Activated B cell treated with CpG ODN at 0.5 μM for 24 hours (primary cell): Measurements from ENCODE around the gene ARL8A. TPM values are rescaled to one million over a fixed set of nuclear protein-coding genes. Genes with fewer than 3 reads are reported as not detected.
A peak's percentile ranks its signal among the peaks of the same experiment; 100 is the strongest.
"Not testable (repeated sequence)": the region's sequence is repeated elsewhere in the genome, so short reads cannot be mapped to it uniquely, and the experiment has no call there.

Experiments used
- ATAC-seq: fragments of 200-7000 bp; cut with Tn5 transposase; one replicate; pipeline ENCODE4 v1.10.0; 2021; ENCODE audit warnings: low read depth, mild to moderate bottlenecking, moderate library complexity
- CTCF ChIA-PET: fragments of 350-600 bp; sonication (Branson Sonifier 250); formaldehyde crosslinking; loops from one replicate; lab custom pipeline; 2021; ENCODE audit warnings: antibody characterized with exemption; lab: Charles Lee
- POLR2A ChIA-PET: fragments of 350-600 bp; sonication (Branson Sonifier 250); formaldehyde crosslinking; loops from one replicate; lab custom pipeline; 2021; ENCODE audit warnings: antibody characterized with exemption; lab: Charles Lee
- DNase-seq: peaks from one replicate; pipeline ENCODE4 v3.0.0; 2022
- H3K27ac Mint-ChIP-seq: one replicate; pipeline ENCODE4 v1.8.0; 2020; ENCODE audit warnings: mixed read lengths
- H3K27me3 Mint-ChIP-seq: one replicate; pipeline ENCODE4 v1.8.0; 2021; ENCODE audit warnings: mixed read lengths
- H3K36me3 Mint-ChIP-seq: one replicate; pipeline ENCODE4 v1.8.0; 2021; ENCODE audit warnings: low read depth, mixed read lengths
- H3K4me1 Mint-ChIP-seq: one replicate; pipeline ENCODE4 v1.8.0; 2021; ENCODE audit warnings: mixed read lengths
- H3K4me3 Mint-ChIP-seq: one replicate; pipeline ENCODE4 v1.8.0; 2020; ENCODE audit warnings: mild to moderate bottlenecking, mixed read lengths
- H3K9me3 Mint-ChIP-seq: one replicate; pipeline ENCODE4 v1.8.0; 2020; ENCODE audit warnings: mixed read lengths
- intact Hi-C: fragments of 100-400 bp; cut with micrococcal nuclease; formaldehyde crosslinking; loops from one replicate; pipeline ENCODE4 v1.15.1; 2024
- total RNA-seq: library from RNA; stranded (reverse); gene quantifications from 2 replicates; pipeline ENCODE4 v1.2.3, GENCODE V29; 2022
- TF ChIP-seq, protein P1 (sequence below): fragments of 200-600 bp; IDR thresholded peaks from one replicate; pipeline ENCODE4 v1.8.0; 2022; ENCODE audit warnings: antibody characterized with exemption, mild to moderate bottlenecking

The ARL8A gene
- total RNA-seq, 1 donor from 2014 or later: 58.0 TPM

DNA sequence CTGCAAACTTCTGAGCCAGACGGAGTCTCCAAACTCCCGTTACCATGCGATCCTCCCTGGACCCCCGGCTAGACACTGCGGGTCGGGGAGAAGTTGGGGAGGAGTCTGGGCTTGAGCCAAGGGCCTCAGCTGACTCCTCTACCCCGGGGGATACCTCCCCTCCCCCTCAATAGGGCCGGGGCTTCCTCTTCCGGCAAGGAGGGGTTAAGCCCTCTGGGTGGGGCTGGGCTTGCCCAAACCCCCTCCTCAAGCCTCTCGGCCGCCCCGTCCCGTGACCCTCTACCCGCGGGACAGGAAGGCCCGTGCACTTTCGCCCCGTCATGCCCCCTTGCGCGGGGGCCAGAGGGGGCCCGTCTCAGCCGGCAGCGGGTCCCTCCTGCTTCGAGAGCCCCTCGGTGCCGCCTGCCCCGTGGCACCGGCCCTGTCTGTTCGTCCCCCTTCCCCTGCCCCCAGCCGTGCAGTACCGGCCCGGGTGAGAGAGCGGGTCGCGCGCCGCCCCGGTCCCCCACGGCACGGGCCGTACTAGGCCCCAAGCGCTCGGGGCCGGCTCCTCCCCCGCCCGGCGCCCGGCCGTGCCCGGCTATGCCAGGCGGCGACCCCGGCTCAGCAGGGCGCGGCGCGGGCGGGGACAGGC, 652 bp downstream of the ARL8A start:
- Mint-ChIP-seq H3K4me3 (peak overlapping the region; percentile 93), H3K9me3 (no peaks in the 10 kb centered on the region), H3K27ac (peak overlapping the region; percentile 96), H3K4me1 (peaks cover 50% of the 10 kb centered on the region), H3K27me3 (no peaks in the 10 kb centered on the region), H3K36me3 (peaks cover 24% of the 10 kb centered on the region)
- ChIA-PET CTCF (interaction anchor here (1.0 to 1.7 kb wide), 2 partner anchors 11 to 16 kb away, joined by 4 to 6 read pairs; partner anchors contain the start of gene PTPN7), POLR2A (interaction anchor here (0.6 to 3.4 kb wide), 8 partner anchors 11 to 507 kb away, joined by 3 to 29 read pairs (median 5); partner anchors contain the start of genes PTPN7 and RNPEP)
- ATAC-seq (peak; percentile 59), DNase-seq (peak; percentile 59)
- intact Hi-C loops: loop anchor here (1.0 to 10.0 kb wide), 3 partner anchors 9 to 881 kb away; partner anchors contain the start of genes PPFIA4 and PTPN7
- TF ChIP-seq, protein P1, sequence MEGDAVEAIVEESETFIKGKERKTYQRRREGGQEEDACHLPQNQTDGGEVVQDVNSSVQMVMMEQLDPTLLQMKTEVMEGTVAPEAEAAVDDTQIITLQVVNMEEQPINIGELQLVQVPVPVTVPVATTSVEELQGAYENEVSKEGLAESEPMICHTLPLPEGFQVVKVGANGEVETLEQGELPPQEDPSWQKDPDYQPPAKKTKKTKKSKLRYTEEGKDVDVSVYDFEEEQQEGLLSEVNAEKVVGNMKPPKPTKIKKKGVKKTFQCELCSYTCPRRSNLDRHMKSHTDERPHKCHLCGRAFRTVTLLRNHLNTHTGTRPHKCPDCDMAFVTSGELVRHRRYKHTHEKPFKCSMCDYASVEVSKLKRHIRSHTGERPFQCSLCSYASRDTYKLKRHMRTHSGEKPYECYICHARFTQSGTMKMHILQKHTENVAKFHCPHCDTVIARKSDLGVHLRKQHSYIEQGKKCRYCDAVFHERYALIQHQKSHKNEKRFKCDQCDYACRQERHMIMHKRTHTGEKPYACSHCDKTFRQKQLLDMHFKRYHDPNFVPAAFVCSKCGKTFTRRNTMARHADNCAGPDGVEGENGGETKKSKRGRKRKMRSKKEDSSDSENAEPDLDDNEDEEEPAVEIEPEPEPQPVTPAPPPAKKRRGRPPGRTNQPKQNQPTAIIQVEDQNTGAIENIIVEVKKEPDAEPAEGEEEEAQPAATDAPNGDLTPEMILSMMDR: no peak

DNA sequence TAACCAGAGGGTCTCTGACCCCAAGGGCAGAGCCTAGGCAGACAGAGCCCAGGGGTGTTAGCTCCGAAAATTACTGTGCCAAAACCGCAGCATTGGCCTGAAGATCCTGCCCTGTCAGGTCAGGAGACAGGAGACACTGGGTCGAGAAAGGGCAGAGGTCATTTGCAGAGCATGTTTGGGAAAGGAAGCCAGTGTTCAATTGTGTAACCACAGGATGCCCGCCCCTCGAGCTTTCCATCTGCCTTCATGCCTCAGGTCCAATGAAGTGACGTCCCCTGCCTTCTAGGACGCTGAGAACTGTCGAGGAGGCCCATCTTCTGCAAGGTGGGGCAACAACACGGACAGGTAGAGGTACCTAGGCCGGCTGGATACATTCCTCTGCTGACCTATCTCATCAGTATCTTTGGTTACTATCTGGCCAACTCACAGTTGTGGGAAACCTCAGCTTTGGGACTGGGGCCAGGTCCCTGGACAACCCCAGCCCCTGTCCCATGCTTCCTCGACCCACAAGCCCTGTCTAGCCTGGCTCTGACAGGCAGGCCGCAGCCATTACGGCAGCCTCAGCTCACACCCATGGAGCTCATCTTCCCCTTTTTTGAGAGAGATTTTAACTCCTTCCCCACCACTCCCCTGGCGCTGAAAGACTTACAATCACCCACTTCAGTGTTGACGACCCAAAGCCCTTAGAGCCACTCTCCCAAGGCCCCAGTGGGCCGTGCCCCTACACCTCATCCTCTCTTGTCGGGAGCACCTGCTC, 1.3 kb downstream of the ARL8A start:
- intact Hi-C loops: loop anchor here (1.0 to 10.0 kb wide), 3 partner anchors 8 to 882 kb away; partner anchors contain the start of genes PPFIA4 and PTPN7
- ATAC-seq: peak; percentile 67
- POLR2A ChIA-PET: interaction anchor here (0.6 to 3.4 kb wide), 8 partner anchors 12 to 507 kb away, joined by 3 to 29 read pairs (median 6); partner anchors contain the start of genes PTPN7 and RNPEP
- TF ChIP-seq, protein P1: no peak
- Mint-ChIP-seq H3K36me3 (peaks cover 26% of the 10 kb centered on the region), H3K27me3 (no peaks in the 10 kb centered on the region), H3K27ac (peak overlapping the region; percentile 96), H3K4me3 (peak overlapping the region; percentile 93), H3K9me3 (no peaks in the 10 kb centered on the region), H3K4me1 (peaks cover 50% of the 10 kb centered on the region)
- CTCF ChIA-PET: interaction anchor here (1.0 to 1.7 kb wide), 2 partner anchors 12 to 17 kb away, joined by 4 to 6 read pairs; partner anchors contain the start of gene PTPN7
- DNase-seq: no peak

DNA sequence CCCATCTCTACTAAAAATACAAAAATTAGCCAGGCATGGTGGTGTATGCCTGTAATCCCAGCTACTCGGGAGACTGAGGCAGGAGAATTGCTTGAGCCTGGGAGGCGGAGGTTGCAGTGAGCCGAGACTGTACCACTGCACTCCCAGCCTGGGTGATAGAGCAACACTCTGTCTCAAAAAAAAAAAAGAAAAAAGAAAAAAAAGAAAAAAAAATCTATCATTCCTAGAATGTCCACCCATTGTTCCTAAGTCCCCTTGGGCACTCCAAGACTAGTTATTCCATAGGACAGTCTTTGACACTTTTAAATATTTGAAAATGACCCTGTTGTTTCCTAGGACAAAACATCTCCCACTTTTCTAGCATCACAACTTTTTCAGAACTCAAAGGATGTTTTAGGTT, 3.1 kb downstream of the ARL8A start:
- not testable (repeated sequence) for H3K4me3 Mint-ChIP-seq, H3K27ac Mint-ChIP-seq

DNA sequence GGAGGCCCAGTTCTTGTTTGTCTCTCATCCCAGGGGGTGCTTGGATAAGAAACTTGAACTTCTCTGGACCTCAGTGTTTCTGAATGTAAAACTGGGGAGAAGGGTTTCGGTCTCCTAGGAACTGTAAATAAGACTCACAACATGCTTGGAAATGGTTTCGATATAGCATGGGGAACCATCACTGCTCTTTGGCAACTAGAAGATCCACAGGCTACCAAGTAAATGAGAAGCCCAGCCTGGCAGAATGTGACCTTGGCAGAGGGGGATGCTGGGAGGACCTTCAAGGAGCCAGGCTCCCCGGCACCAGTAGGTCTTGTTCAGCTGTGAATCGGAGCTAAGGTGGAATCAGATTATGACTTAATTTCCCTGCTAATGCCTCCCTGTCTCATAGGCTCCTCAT, 3.7 kb downstream of the ARL8A start:
- Mint-ChIP-seq H3K27me3 (no peaks in the 10 kb centered on the region), H3K27ac (no peak overlapping the region), H3K4me3 (no peak overlapping the region), H3K36me3 (peaks cover 39% of the 10 kb centered on the region), H3K9me3 (no peaks in the 10 kb centered on the region), H3K4me1 (peaks cover 39% of the 10 kb centered on the region)
- CTCF ChIA-PET: no interaction called here
- no peak for ATAC-seq
- intact Hi-C loops: loop anchor here (10.0 kb wide), 1 partner anchor 884 kb away; the partner anchor contains the start of gene PPFIA4
- POLR2A ChIA-PET: no interaction called here
- TF ChIP-seq, protein P1: no peak
- DNase-seq: no peak

More for the DNA sequence above, 3.1 kb downstream of the ARL8A start:
- H3K27me3 Mint-ChIP-seq, DNase-seq, ATAC-seq, H3K9me3 Mint-ChIP-seq, CTCF ChIA-PET, POLR2A ChIA-PET: not testable (repeated sequence)
- peaks cover 44% of the 10 kb centered on the region for H3K4me1 Mint-ChIP-seq
- peaks cover 37% of the 10 kb centered on the region for H3K36me3 Mint-ChIP-seq
- intact Hi-C loops: loop anchor here (10.0 kb wide), 1 partner anchor 883 kb away; the partner anchor contains the start of gene PPFIA4

DNA sequence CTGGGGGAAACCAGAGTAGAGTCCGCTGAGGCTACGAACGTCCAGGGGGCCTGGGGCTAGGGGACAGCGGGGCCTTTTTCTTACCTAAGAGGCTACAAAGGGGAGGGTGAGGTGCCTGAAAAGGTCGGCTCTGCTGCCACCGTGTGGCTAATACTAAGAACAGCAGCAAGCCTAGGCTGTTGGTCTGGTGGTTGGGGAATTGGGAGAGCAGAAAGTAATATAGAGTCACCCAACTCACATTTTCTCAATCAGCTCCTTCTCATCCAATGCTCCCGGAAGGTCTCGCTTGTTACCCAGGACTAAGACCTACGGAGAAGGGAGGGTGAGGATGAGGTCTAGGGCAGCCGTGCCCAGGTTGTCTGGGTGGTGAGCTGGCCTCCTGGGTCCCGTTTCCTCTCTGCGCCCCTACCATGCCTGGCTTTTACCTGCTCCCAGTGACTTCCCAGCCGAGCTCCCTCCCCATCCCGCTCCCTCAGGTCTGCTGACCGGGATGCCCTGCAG, 9.3 kb downstream of the ARL8A start:
- no peaks in the 10 kb centered on the region for H3K9me3 Mint-ChIP-seq
- DNase-seq (peak; percentile 40), ATAC-seq (peak; percentile 97)
- TF ChIP-seq, protein P1: peak; percentile 49
- H3K36me3 Mint-ChIP-seq: peaks cover 68% of the 10 kb centered on the region
- H3K27ac Mint-ChIP-seq: no peak overlapping the region
- H3K27me3 Mint-ChIP-seq: no peaks in the 10 kb centered on the region
- POLR2A ChIA-PET: no interaction called here
- CTCF ChIA-PET: interaction anchor here (0.7 to 2.2 kb wide), 13 partner anchors 20 to 275 kb away, joined by 3 to 10 read pairs (median 3); partner anchors contain the start of gene PTPN7
- H3K4me3 Mint-ChIP-seq: no peak overlapping the region
- intact Hi-C loops: loop anchor here (1.0 to 2.0 kb wide), 5 partner anchors 8 to 257 kb away; no protein-coding TSS in a partner anchor
- H3K4me1 Mint-ChIP-seq: peaks cover 4% of the 10 kb centered on the region
